Esophagus mucosa (tissue), 1 donor: ENCODE results near the gene WDR36. TPM values are rescaled to one million over a fixed set of nuclear protein-coding genes. Genes with fewer than 3 reads are reported as not detected.
A peak's percentile ranks its signal among the peaks of the same experiment; 100 is the strongest.

Experiments used
- ATAC-seq: fragments of 200-7000 bp; cut with Tn5 transposase; one replicate; pipeline ENCODE4 v1.9.1; 2020
- total RNA-seq: library from RNA; stranded (reverse); gene quantifications from one replicate; pipeline ENCODE4 v1.2.4, GENCODE V29; 2023
- donor health status: DM: yes; HTN: yes; CAD: no.

Gene WDR36
- 23.1 TPM for total RNA-seq

DNA sequence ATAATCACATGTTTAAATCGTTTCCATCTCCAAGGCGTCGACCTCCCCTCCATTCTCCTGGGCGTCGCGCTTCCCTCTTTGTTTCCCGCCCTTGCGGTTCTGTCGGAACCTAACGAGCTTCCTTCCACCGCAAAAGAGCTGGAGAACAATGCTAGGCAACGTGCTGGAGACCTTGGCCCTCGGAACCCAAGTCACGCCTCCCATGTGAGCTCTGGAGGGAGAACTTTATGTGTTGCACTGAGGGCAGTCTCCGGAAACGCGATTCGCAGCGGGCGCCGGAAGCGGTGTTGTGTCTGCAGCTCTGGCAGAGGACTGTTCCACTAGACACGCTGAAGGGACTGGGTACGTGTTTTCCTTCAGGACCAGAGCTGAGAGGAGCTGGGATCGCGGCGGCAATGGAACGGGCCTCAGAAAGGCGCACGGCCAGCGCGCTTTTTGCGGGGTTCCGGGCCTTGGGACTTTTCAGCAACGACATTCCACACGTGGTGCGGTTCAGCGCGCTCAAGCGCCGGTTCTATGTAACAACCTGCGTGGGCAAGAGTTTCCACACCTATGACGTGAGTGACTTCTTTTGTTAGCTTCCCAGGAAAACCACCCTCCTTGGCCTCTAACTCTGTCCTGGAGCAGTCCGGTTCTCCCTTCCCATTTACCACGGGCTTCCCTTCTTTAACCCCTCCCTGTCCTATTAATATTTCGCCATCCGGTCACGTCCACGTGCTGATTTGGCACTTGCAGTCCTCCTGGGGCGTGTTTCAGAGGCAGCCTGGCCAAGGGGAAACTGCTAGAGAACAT is at the start of gene WDR36:
Gene WDR36, plus strand, starts transcription at position 287 of the 792 bp plus-strand sequence. Its CDS starts 109 bp downstream, at position 396.
- peak; percentile 100 for ATAC-seq

DNA sequence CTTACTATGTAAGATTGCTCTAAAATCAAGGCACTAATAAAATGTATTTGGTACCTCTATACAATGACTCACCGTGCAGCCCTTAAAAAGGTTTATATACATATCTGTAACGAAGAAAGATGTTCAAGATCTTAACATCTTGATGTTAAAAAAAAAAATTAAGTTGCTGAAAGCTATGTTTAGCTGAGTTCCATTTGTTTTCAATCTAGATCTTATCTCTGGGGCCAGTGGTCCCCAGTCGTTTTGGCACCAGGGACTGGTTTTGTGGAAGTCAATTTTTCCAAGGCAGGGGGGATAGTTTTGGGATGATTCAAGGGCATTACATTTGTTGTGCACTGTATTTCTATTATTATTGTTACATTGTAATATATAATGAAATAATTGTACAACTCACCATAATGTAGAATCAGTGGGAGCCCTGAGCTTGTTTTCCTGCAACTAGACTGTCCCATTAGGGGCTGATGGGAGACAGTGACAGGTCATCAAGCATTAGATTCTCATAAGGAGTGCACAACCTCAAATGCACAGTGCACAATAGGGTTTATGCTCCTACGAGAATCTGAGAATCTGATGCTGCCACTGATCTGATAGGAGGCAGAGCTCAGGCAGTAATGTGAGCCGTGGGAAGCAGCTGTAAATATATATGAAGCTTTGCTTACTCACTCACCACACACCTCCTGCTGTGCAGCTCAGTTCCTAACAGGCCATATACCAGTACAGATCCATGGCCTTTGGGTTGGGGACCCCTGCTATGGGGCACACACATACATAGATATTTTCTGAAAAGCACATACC is 48.2 kb upstream of the WDR36 start:
- ATAC-seq, result no peak

DNA sequence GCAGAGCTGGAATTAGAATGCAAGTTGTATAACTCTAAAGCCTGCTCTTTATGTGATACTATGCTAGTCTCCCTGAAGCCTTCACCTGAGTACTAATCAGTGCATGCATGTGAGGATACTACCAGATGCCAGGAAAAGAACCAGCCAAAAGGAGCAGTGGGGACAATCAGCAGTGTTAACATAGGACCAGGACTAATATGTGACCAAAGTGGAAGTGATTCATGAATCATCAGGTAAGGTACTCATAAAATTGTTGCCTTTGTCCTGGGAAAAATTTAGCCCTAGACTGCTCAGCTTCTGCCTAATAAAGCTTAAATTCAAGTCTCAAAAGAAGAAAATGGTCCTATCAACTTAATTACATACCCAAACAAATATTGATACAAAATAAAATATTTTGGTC is 34.1 kb upstream of the WDR36 start:
- ATAC-seq, result no peak

DNA sequence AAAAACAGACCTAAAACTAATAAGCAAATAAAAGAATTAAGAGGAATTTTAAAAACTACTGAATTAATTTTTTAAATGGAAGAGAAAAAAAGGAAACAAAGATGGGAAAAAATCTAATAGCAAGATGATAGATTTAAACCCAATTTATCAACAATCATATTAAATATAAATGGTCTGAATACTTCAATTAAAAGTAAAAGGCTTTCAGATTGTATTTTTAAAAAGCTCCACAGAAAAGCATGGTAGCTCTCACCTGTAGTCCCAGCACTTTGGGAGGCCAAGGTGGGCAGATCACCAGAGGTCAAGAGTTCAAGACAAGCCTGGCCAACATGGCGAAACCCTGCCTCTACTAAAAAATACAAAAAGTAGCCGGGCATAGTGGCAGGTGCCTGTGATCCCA is 32.0 kb upstream of the WDR36 start:
- no peak for ATAC-seq

DNA sequence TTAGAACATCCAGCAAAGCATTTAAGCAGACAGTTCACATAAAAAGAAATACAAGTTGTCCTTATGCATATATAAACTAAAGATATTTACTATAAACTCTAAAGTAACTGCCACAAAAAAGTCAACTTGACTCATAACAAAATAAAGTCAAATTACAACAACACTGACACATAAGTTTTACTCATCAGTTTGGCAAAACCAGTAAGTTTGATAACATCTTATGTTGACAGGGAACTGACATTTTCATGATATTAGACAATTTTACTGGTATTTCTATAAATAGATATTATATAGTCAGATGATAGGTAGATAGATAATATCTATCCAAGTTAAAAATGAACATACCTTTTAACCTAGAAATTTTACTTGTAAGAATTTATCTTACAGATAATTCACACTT is 30.5 kb upstream of the WDR36 start:
- no peak for ATAC-seq

DNA sequence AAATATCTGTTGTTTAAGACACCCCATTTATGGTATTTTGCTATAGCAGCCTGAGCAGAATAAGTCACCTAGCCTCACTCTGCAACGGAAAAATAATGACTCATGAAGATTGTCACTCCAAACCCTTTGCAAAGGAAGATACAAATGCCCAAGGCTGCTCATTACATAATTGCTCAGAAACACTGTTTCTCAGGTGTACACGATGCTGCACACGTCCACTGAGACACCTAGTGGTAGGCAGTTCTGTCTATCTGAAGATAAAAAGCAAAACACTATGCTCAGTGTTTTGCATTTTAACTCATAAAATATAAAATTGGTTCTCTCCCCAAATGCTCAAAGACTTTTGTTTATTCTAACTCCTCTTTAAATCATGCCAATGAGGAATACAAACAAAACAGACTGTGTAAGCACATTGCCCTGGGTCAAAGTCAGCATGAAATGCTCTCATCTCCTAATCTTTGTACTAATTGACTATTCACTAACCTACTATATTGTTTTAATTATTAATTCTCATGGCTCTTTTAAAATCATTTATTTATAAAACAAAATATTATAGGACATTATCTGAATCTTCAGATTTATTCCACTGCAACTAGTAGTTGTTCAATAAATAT is 28.3 kb upstream of the WDR36 start:
- peak; percentile 90 for ATAC-seq

DNA sequence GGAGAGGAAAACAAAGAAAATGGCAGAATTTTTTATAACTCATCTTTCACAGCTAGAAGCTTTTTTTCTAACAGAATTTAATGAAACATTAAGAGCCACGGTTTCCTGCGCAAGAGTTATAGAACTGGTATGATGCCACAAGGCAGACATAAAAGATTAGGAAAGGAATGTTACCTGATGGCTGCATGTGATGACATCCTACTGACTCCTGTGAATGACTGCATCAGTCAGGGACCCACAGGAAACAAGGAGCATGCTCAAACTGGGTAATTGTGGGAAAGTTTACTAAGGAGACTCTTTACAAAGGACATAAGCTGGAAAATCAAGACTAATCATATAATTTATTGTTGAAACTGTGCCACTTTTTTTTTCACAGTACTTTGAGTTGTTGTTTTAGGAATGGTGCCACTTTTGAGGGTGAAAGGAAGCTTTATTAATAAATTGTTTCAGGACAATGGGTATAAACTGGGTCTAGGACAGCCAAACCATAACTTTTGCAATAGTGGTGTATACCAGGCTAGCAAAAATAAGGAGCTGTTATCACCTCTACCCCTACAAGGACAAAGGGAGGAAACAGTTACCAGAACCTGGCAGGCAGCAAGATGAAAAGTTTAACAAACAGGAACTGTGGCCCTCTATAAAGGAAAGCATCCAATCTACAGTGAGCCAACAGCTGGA is 25.7 kb upstream of the WDR36 start:
- ATAC-seq, result peak; percentile 79

DNA sequence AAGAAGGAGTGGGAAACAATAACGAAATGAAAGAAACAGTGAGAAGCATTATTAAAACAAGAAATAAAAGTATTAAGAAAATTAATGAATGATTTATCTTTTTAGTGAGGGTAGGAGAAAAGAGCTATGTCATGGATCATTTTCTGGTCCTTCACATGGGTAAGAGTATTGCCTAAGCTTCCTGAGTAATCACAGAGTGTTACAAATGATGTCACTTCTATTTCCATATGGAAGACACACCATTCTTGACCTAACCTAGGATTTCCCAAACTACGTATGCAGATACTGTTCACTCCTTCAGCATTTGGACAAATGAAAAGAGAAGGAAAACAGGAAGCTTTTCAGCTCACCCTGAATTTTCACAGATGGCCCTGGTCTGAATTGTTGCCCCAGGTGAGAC is 23.9 kb upstream of the WDR36 start:
- ATAC-seq, result no peak

DNA sequence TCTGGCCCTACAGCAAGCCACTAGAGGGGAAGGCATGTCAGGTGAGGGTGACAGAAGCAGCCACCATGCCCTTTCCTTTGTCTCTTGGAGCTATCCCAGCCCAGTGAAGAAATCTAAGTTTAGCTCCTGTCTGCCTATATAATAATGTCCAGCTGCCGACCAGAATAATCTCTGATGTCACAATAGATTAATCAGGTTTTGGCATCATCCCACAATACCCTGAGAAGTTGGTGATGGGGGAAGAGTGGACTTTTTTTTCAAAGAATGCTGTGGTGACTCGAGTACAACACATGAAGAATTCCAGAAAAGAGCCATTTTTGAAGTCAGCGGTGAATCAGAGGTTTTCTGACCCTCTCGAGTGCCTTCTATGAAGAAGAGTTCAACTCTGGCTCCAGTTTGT is 22.3 kb upstream of the WDR36 start:
- no peak for ATAC-seq

DNA sequence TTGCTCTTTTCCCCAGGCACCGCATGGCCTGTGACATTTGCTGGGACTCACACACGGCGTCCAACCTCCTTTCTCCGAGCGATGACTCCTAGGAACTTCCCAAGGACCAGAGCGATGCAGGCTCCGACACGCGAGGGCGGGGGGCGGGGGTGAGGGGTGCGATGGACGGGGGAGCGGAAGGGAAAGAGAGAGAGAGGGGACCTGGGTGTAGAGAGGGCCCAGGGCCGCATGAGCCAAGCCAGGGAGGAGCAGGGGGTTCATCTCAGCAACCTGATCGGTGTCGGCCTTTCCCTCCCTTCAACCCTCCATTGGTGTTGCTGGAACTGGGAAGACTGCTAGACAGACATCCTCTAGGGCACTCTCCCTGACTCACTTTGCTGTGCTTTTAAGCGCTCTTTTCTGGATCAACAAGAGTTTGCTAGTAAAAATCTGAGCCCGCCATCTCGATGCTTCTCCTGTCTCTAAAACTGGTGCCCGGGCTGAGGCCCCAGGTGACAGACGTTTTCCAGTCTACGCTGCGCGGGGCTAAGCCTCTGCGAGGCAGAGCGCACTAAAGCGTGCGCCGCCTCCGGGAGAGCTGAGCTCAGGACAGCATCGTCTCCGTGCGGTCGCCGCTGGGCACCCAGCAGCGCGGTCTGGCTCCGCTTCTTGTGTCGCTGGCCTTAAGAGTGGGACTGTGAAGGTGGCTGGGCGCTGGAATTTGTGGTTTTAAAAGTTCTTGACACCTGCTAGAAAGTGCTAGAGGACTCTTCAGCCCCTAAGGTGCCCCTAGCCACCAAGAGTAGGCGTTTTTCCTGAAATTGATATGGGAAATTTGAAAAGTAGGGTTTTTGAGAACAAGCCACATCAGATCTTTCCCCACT is 21.6 kb upstream of the WDR36 start:
- ATAC-seq, result no peak

DNA sequence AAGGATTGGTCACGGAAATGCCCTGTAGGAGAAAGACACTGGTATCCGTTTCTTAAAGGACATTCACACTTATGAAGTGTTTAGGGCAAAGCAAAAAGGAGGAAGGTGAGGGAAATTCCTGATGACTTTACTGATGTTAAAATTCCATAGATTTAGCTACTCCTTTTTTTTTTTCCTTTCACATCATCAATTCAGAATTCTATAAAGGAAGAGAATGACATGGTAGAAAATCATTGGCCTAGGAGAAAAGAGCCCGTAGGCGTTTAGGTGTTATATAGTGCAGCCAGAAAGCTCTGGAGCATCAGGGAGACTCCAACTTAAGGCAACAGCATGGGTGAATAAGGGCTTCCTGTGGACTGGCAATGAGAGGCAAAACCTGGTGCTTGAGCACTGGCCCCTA is 20.7 kb upstream of the WDR36 start, which contains the start of gene TSLP:
Gene TSLP, plus strand, starts transcription at position 301 of the 400 bp plus-strand sequence. CDS start 178 bp downstream, outside the sequence.
- no peak for ATAC-seq

DNA sequence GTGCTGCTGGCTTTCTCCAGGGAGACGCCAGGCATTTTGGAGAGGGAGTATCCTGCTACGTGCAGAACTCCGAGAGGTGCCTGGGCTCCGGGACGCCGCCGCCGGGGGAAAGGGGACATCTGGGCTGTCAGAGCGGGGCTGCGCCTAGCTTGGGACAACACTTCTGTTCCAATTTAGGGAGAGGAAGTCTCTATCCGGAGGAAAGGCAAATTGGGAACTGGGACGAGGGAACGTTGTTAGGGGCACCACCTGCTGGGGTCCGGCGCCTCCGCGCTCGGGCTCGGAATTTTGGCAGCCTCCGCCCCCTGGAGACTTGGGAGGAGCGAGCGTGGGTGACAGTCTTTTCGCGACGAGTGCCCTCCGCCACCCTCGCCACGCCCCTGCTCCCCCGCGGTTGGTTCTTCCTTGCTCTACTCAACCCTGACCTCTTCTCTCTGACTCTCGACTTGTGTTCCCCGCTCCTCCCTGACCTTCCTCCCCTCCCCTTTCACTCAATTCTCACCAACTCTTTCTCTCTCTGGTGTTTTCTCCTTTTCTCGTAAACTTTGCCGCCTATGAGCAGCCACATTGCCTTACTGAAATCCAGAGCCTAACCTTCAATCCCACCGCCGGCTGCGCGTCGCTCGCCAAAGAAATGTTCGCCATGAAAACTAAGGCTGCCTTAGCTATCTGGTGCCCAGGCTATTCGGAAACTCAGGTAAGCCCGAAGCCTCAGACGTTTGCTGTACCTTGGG is 19.0 kb upstream of the WDR36 start:
- ATAC-seq, result peak; percentile 81

DNA sequence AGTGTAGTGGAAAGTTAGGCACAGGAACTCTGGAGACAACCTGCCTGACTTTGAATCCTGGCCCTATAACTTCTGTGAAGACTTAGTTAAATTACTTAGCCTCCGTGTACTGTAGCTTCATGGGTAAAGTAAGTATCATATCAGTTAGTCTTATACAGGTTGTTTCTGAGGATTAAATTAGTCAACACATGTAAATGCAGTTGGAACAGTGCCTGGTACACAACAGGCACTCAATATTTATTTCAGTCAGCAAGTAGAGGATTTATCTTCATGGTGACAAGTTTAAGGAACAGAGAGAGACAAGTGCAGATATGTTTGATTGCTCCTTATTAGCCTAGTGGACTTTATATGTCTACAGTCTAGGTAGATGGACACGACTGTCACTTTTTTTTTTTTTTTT is 17.9 kb upstream of the WDR36 start:
- no peak for ATAC-seq

DNA sequence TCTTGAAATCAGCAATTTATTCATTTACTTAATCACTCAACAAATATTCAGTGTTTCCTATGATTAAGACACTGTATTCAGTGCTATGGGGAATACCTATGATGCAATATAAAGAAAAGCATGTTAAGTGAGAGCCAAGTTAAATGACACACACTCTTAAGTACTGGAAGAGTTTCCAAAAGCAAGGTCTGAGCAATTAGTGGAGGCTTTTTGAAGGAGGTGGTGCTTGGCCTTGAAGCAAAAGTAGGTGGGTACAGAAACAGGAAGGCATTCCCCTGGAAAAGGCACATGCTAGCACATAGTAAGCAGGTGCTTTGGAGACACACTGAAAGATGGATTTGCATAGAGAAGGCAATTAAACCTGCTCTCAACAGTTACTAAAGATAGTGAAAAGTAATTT is 16.6 kb upstream of the WDR36 start:
- peak; percentile 92 for ATAC-seq

DNA sequence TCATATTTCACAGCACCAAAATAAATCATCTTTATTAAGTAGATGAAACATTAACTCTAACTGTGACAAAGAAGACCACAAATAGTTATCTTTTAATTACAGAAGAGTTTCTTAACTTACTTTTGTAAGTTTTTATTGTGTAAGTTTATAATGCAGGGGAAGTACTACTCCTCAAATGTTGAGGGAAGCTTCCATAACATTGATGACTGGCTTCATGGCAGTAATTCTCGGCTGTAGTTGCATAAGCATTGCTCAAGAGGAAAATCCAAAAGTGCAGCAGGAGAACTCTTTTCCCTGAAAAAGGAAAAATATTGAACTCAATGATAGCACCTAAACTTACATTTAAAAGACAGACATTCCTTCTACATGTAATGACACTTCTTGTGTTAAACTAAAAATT is 16.1 kb upstream of the WDR36 start:
- ATAC-seq, result no peak

DNA sequence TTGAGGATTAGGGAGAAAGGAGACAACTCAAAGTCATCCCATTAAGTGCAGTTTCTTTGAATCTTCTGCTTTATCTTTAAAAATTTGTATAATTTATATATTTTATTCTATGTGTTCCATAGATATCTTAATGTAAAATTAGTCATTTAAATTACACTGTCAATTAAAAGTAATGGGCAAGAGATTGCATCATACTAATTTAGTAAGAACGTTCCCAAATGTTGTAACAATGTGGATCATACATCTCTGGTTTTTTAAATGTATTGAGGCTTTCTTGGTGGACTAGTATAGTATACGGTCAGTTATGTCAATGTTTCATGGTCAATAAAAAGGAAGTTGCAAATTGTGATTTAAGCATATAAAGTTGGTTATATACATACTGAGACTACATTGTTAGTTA is 14.5 kb upstream of the WDR36 start:
- ATAC-seq, result no peak

DNA sequence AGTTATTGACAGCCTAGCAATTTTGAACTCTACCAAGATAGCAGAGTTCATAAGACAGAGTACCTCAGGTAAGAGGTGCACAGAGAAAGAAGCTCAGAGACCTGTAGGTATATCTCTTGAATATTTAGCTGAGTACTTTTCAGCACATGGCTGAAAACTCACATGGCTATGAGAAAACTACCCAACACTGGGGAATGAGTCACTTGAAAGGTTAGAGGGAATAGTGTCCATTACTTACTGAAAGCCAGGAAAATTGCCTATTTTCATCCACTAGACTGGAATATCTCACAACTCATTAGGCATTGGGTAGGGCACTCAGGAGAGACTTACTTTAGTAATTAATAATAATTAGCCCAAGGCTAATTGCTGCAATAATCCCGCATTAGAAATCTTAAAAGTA is 12.3 kb upstream of the WDR36 start:
- no peak for ATAC-seq

DNA sequence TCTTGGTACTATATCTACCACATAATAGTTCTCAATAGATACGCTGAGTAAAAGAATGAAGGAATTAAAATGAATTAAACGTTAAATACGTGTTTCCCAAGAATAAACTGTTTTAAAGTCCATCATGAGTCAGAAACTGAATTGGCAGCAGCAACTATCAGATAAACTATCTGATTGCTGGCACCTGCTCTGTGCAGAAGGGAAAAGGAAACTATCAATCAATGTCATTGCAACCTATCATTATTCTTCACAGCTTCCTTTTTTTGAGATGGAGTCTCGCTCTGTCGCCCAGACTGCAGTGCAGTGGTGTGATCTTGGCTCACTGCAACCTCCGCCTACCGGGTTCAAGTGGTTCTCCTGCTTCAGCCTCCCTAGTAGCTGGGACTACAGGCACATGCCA is 8.8 kb upstream of the WDR36 start:
- ATAC-seq, result no peak

DNA sequence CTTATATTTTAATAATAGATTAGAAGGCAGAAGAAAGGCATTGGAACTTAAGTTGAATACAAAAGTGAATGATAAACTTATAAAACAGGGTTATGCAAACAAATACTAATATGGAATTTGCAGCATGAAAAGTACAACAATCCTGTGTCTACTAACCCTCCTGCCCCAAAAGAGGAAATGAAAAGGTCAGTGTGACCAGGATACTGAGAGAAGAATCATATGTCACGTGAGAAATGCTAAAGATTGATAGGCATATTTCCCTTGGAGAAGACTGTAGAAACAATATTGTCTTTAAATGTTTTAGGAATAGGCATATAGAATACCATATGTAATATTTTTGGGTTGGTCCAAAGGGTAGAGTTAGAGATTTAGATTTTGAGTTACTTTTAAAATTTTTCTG is 3.8 kb downstream of the WDR36 start:
- no peak for ATAC-seq

DNA sequence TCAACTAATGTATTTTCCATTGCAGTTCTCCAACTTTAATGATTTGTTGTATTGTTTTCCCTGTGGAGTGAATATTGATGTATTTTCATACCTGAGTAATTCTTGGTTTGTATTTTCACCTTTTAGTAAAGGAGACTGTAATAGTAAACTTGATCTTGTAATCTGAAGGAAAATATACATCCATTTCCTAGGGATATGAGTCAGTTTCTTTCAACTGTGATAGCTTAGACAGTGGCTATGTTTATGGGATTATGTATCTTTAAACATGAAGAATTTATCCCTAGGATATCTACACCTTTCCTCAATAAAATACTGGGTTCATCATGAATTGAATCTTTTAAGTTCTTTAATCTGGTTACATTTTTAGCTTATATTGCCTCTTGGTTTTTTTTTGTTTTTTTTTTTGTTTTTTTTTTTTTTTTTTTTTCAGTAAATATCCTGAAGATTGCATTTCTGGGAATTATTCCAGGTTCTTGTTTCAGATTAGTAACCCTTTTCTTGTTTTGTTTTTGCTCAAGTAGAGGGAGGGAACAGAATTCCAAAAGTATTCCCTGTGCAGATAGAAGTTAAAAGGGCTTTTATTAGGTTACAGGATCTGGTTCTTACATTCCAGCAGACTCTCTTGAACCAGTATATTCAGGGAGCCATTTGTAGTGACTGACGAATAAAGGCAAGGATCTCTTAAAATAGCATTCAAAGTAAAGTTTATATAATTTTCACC is 7.1 kb downstream of the WDR36 start:
- no peak for ATAC-seq
